Stimulated activated naive CD4-positive, alpha-beta T cell (primary cell): Measurements from ENCODE around the gene MRPL54.

Experiments used
- DNase-seq, 6 experiments: peaks; one replicate each; lab custom pipeline; 2025; lab: John Stamatoyannopoulos, UW

The MRPL54 gene

GRCh38 chr19:3785451-3785937, 23.0 kb downstream of the MRPL54 start:
- DNase-seq = peak in 1 of 6 experiments; percentile 38

GRCh38 chr19:3785938-3786824, 23.7 kb downstream of the MRPL54 start, which contains the start of gene MATK:
Gene MATK (minus strand): TSS chr19:3786381. CDS start chr19:3785135, 1,246 bp downstream.
- peak in 1 of 6 experiments; percentile 38 for DNase-seq

DNA sequence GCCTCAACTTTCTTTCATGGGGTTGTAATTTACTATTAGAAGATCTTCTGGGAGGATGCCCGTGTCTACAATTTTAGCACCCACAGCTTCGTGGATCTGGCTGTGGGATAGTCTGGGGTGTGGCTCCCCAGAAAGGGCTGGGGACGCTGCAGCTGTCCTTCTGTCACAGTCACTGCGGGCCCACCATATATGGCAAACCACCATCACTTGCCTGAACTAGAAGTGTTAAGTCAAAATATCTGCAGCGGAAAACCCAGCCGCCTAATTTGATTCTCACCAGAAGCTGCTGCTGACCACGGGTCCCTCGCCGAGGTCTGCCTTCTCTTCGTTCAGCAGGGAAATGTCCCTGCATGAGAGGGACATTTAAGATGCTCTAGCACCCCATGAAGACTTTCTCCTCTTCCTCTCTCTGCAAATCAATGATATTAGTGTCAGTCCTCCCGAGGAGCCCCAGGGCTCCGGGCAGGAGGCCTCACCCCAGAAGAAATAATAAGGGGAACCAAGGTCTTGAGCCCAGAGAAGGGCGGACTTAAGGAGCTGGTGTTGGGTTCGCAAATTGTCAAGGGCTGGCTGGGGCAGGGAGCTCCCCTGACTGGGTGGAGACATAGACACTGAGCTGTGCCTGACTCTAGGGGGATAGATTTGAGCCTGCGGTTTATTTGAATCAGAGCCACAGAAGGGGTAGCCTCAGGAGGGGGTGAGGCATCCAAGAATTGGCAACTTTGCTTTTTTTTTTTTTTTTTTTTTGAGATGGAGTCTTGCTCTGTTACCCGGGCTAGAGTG, 26.7 kb downstream of the MRPL54 start:
- DNase-seq = no peak

DNA sequence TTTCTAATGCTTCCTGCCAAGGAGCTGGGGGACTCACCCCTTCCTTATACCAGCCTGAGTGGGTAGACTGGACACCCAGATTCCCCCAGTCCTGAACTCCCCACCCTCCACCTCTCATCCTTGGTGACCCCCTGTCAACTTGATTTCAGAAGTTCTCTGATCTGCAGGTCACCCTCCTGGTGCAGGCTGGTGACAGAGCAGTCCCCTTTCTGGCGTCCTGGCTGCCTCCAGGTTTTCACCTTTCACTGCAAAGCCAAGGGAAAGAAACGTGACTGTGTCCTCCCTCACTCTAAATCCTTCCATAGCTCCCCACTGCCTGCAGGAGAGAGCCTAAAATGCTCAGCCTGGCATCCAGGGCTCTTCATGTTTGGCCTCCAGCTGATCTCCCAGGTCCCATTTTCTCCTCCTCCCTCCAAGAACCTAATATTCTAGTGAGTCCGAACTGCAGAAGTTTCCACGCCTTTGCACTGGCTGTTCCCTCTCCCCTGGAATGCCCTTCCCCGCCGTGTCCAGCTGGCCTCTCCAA, 27.8 kb downstream of the MRPL54 start:
- no peak for DNase-seq

- no peak for DNase-seq
Measured at GRCh38 chr19:3790941-3791340, 28.5 kb downstream of the MRPL54 start.

GRCh38 chr19:3792114-3792513, 29.6 kb downstream of the MRPL54 start:
- DNase-seq = no peak

DNA sequence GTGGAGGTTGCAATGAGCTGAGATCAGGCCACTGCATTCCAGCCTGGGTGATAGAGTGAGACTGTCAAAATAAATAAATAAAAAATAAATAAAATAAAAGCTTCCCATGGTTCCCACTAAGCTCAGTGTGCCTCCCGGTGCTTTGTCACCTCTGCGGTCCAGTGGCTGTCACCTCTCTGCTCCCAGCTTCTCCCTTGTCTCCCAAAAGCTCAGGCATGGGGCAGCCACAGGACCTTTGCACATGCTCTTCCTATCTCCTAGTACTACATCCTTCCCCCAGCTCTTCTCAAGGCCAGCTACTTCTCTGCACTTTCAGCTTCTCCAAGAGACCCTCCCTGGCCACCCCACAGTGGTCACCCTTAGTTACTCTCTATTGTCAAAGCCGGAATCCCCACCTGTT, 31.3 kb downstream of the MRPL54 start:
- no peak for DNase-seq

DNA sequence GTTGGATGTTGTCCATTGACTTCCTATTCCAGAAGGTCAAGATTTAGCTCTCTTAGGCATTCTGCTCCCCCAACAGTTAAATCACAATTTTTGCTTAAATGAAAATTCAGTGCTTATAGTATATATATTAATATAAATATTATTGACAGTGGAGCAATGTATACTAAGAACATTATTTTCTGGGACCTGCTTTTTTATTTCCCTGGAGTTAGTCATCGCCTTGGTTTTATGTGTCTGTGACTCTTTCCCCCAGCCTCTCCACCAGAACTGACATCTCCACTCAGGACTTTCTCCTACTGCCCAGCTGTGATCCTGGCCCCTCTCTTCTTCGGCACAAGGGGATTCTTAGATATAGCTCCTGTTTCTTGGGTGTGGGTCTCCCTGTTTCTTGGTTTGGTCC, 33.9 kb downstream of the MRPL54 start:
- DNase-seq = no peak

DNA sequence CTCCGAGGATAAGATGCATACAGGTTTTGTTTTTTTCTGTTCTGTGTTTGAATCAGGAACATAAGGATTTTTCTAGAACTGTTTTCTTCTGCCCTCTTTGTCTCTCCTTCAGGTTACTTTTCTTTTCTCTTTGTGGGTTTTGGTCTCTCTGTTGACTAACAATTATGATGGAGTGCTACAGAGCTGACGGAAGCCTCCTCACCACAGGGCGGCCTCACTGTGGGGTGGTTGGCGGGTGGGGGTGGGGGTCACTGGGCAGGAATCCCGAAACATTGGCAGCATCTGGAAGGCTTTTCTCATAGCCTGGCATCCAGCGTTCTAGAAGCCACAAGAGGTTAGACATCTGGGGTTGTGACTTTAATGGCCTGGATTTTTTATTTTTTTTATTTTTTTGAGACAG, 35.7 kb downstream of the MRPL54 start:
- peak in 3 of 6 experiments; percentile 30 to 52 (median 49) for DNase-seq

GRCh38 chr19:3800996-3801395, 38.5 kb downstream of the MRPL54 start:
- no peak for DNase-seq

GRCh38 chr19:3801412-3802096, 39.1 kb downstream of the MRPL54 start:
- peak; percentile 23 to 62 (median 32) for DNase-seq

- DNase-seq = no peak
Measured at GRCh38 chr19:3803114-3803888, 40.8 kb downstream of the MRPL54 start.

GRCh38 chr19:3803986-3804385, 41.5 kb downstream of the MRPL54 start:
- DNase-seq = no peak

DNA sequence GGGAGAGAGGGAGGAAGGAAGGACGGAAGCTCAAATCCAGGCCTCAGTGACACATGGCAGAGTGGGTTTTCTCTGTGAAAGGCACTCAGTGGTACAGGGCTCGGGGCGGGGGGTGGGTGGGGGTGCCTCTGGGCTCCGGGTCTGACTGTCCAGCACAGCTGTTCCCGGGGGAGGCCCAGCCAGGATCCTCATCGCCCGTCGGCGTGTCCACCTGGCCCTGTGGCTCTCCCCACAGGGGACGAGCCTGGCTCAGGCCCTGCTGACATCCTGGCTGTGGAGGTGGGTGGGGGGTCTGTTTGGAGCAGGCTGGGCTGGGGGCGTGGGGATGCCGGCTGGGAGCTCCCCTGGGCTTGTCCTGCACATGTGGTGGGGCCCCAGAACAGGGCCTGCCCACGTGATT, 41.9 kb downstream of the MRPL54 start:
- no peak for DNase-seq

GRCh38 chr19:3805859-3806258, 43.4 kb downstream of the MRPL54 start:
- no peak for DNase-seq

DNA sequence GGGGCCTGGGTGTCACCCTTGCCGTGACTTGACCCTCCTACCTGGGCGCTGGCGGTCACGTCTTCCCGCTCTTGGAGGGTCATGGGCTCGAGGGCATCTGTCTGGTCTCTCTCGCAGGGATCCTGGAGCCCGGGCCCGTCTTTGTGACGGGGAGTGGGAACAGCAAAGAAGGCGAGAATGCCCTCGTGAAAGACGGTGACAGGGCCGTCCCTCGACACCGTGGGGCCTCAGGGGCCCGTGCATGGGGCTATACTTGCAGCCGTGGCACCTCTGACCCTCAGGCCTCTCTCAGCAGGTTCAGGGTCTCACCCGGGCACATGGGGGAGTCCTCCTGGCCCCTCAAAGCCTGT, 44.6 kb downstream of the MRPL54 start:
- DNase-seq = no peak

- DNase-seq = no peak
Measured at GRCh38 chr19:3807574-3808354, 45.3 kb downstream of the MRPL54 start.

DNA sequence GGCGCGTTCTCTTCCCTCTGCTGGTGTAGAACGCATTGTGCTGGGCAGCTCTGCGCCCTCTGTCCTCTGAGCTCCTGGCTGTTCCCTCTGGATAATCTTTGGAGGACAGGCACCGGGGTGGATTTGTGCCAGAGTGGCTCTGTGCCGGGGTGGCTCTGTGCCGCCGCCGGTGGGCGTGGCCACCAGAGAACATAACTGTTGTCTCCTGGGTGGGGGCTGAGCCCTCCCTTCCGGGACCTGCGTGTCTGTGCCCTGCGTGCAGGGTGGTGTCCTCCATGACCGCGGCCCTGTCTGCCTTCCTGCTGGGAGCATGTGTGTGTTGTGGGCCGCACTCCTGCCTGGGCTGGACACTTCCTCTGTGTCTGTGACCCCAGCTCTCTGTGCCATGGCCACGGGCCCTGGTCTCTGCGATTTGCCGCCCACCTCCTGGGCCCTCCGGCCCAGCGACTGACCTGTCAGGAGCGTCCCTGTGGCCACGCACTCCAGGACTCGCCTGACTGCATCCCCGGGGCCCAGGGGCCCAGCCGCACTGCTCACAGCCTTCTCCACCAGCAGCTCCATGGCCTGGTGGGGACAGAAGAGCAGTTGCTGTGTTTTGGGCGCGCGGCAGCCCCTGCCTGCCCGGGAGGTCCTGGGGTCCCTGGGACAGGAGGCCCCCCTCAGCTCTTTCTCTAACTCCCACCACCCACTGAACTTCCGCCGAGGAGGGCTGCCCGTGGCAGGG, 46.1 kb downstream of the MRPL54 start:
- no peak for DNase-seq

DNA sequence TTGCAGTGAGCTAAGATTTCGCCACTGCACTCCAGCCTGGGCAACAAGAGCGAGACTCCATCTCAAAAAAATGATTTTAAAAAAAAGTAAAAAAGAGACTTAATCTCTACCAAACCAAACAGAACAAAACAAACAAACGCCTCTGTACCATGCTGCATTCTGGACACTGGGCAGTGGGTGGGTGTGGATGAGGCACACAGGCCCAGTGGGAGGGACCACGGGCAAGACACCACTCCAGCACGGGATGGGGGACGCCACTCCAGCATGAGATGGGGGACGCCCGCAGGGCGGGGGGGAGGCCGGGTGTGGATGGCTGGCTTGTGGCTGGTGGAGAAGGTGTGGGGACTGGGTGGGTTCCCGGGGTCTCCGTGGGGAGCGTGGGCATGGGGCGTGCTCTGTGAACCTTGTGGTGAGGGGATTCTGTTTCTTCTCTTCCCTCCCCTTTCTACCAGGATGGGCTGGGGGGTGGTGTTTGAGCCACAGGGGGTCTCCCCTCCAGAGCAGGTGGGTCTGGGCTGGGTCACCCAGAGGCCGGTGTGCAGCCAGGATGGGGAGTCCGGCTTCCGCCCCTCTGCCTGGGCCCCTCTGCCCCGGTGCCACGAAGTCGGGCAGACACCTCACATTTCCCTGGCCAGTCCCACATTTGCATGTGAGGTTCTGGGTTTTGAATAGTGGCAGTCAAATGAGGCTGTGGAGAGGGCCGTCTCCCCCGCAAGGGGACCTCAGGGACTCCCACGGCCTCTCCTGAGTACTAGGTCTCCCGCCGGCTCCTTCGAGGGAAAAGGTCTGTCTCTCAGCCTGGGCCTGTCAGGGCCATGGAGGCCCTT, 47.6 kb downstream of the MRPL54 start:
- DNase-seq = no peak
